ENCODE measurements around the gene GPC3. TPM values are rescaled to one million over a fixed set of nuclear protein-coding genes. Genes with fewer than 3 reads are reported as not detected.

The GPC3 gene
- total RNA-seq, 4 donors from 2014 or later = 4.9 to 10.9 (median 9.2) TPM

GRCh38 chrX:133661962-133662839 is 323.2 kb downstream of the GPC3 start:
- no peak for TF ChIP-seq POLR2A (IDR thresholded peaks at IDR 0.05)
- no peak for TF ChIP-seq POLR2AphosphoS5 (IDR thresholded peaks at IDR 0.05)
- no peak for TF ChIP-seq CTCF (IDR thresholded peaks at IDR 0.05)
- TF ChIP-seq EP300 (IDR thresholded peaks at IDR 0.05) = no peak
- Histone ChIP-seq H3K27me3 (no peaks in the 10 kb centered on the region), H3K27ac (no peak overlapping the region), H3K4me1 (no peaks in the 10 kb centered on the region), H3K9me3 (no peaks in the 10 kb centered on the region), H3K4me3 (no peak overlapping the region), H3K36me3 (no peaks in the 10 kb centered on the region)
- DNase-seq (ENCODE audit: low spot score in 2 of 2) = no peak
- WGBS = 59% methylated on average over 3 of the region's 3 CpGs

- H3K27me3 ChIP-seq = no peaks in the 10 kb centered on the region
- TF ChIP-seq POLR2A (IDR thresholded peaks at IDR 0.05) = no peak
- no peak for TF ChIP-seq EP300 (IDR thresholded peaks at IDR 0.05)
- TF ChIP-seq CTCF (IDR thresholded peaks at IDR 0.05) = no peak
- TF ChIP-seq POLR2AphosphoS5 (IDR thresholded peaks at IDR 0.05) = no peak
- DNase-seq (ENCODE audit: low spot score in 2 of 2) = no peak
- no peak overlapping the region for H3K4me3 ChIP-seq
- no peak overlapping the region for H3K27ac ChIP-seq
- H3K9me3 ChIP-seq = no peaks in the 10 kb centered on the region
- H3K4me1 ChIP-seq = no peaks in the 10 kb centered on the region
- H3K36me3 ChIP-seq = no peaks in the 10 kb centered on the region
These were observed 325.1 kb downstream of the GPC3 start for GRCh38 chrX:133660281-133660680.

- no peak for DNase-seq (ENCODE audit: low spot score in 2 of 2)
- Histone ChIP-seq H3K4me1 (no peaks in the 10 kb centered on the region), H3K27ac (no peak overlapping the region), H3K27me3 (no peaks in the 10 kb centered on the region), H3K36me3 (no peaks in the 10 kb centered on the region), H3K9me3 (no peaks in the 10 kb centered on the region), H3K4me3 (no peak overlapping the region)
- 52% methylated on average over 3 of the region's 3 CpGs for WGBS
- TF ChIP-seq CTCF (IDR thresholded peaks at IDR 0.05) = no peak
- no peak for TF ChIP-seq EP300 (IDR thresholded peaks at IDR 0.05)
- no peak for TF ChIP-seq POLR2A (IDR thresholded peaks at IDR 0.05)
- TF ChIP-seq POLR2AphosphoS5 (IDR thresholded peaks at IDR 0.05) = no peak
These were observed 327.0 kb downstream of the GPC3 start for GRCh38 chrX:133658293-133658911.

- Histone ChIP-seq H3K27ac (no peak overlapping the region), H3K27me3 (no peaks in the 10 kb centered on the region), H3K4me1 (no peaks in the 10 kb centered on the region), H3K4me3 (no peak overlapping the region), H3K36me3 (no peaks in the 10 kb centered on the region), H3K9me3 (no peaks in the 10 kb centered on the region)
- TF ChIP-seq POLR2AphosphoS5 (IDR thresholded peaks at IDR 0.05) = no peak
- TF ChIP-seq EP300 (IDR thresholded peaks at IDR 0.05) = no peak
- TF ChIP-seq POLR2A (IDR thresholded peaks at IDR 0.05) = no peak
- no peak for TF ChIP-seq CTCF (IDR thresholded peaks at IDR 0.05)
- 37% methylated on average over 2 of the region's 2 CpGs for WGBS
- DNase-seq (ENCODE audit: low spot score in 2 of 2) = no peak
These were observed 329.8 kb downstream of the GPC3 start for GRCh38 chrX:133655275-133656265.

All from suprapubic skin (tissue), 4 donors.